ENCODE measurements around the gene ASMT. TPM values are rescaled to one million over a fixed set of nuclear protein-coding genes. Genes with fewer than 3 reads are reported as not detected.

The ASMT gene
- total RNA-seq, 1 donor from 2014 or later: not detected

DNA sequence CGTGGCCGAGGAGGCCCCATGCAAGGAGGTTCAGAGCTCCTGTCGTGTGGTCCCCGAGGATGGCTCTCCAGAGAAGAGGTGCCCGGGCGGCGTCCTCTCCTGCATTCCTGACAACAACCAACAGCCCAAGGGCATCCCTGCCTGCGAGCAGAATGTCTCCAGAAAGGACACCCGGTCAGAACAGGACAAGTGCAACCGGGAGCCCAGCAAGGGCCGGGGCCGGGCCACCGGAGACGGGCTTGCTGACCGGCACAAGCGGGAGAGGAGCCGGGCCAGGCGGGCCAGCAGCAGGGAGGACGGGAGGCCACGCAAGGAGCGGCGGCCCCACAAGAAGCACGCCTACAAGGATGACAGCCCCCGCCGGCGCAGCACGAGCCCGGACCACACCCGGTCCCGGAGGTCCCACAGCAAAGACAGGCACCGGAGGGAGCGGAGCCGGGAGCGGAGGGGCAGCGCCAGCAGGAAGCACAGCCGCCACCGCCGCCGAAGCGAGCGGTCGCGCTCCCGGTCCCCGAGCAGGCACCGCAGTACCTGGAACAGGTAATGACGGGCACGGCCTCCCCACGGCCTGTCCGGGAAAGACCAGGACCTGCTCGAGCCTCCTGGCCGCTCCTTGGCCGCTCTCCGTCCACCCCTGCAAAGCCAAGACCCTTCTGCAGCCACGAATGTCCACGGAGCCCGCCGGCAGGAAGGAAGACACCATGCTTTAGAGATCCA is 13.7 kb upstream of the ASMT start:
- H3K36me3 ChIP-seq (ENCODE audit: control insufficient read depth, insufficient read depth, low read length): no peaks in the 10 kb centered on the region
- no peak overlapping the region for H3K4me3 ChIP-seq (ENCODE audit: low read depth, low read length)
- no peaks in the 10 kb centered on the region for H3K27me3 ChIP-seq (ENCODE audit: control insufficient read depth, insufficient read depth, low read length)
- no peak for DNase-seq (ENCODE audit: low read depth)
- TF ChIP-seq, protein P1, sequence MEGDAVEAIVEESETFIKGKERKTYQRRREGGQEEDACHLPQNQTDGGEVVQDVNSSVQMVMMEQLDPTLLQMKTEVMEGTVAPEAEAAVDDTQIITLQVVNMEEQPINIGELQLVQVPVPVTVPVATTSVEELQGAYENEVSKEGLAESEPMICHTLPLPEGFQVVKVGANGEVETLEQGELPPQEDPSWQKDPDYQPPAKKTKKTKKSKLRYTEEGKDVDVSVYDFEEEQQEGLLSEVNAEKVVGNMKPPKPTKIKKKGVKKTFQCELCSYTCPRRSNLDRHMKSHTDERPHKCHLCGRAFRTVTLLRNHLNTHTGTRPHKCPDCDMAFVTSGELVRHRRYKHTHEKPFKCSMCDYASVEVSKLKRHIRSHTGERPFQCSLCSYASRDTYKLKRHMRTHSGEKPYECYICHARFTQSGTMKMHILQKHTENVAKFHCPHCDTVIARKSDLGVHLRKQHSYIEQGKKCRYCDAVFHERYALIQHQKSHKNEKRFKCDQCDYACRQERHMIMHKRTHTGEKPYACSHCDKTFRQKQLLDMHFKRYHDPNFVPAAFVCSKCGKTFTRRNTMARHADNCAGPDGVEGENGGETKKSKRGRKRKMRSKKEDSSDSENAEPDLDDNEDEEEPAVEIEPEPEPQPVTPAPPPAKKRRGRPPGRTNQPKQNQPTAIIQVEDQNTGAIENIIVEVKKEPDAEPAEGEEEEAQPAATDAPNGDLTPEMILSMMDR (IDR thresholded peaks at IDR 0.05; ENCODE audit: insufficient read depth, low read length, poor library complexity, severe bottlenecking): no peak

DNA sequence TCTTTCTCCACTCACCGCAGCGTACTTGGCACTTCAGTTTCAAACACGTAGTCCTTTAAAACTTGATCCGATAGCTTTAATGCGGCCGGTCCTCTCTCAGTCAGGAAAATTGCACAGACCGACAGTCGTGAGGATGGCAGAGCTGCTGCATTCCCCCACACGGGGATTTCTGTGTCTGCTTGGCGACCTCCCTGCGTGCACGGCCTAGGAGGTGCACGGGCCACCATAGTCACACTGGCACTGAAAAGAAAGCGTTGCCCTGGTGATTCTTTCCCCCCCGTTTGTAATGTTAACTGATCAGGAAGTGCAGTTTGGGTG is 13.1 kb upstream of the ASMT start:
- H3K4me3 ChIP-seq (ENCODE audit: low read depth, low read length): no peak overlapping the region

DNA sequence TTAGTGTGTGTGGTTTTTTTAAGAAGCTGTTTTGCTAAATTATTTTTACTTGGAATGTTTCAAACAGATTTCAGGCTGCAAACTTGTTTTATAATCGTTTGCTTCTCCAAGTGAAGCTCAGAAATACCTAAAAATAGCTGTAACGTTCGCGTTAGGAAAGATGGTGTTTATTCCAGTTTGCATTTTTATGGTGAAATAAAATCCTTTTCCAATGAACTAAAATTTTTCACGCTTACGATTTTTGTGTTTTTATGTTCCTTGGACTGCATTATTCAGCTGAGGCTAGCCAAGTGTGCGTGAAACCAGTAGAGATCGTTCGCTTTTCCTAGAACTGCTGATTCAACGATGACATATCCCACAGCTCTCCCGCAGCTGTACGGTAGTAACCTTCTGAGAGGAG is 12.6 kb upstream of the ASMT start:
- Histone ChIP-seq H3K4me3 (ENCODE audit: low read depth, low read length) (no peak overlapping the region), H3K36me3 (ENCODE audit: control insufficient read depth, insufficient read depth, low read length) (no peaks in the 10 kb centered on the region), H3K27me3 (ENCODE audit: control insufficient read depth, insufficient read depth, low read length) (no peaks in the 10 kb centered on the region)
- TF ChIP-seq, protein P1 (IDR thresholded peaks at IDR 0.05; ENCODE audit: insufficient read depth, low read length, poor library complexity, severe bottlenecking): no peak
- no peak for DNase-seq (ENCODE audit: low read depth)

More for the DNA sequence above, 13.1 kb upstream of the ASMT start:
- TF ChIP-seq, protein P1 (IDR thresholded peaks at IDR 0.05; ENCODE audit: insufficient read depth, low read length, poor library complexity, severe bottlenecking): no peak
- Histone ChIP-seq H3K36me3 (ENCODE audit: control insufficient read depth, insufficient read depth, low read length) (no peaks in the 10 kb centered on the region), H3K27me3 (ENCODE audit: control insufficient read depth, insufficient read depth, low read length) (no peaks in the 10 kb centered on the region)
- DNase-seq (ENCODE audit: low read depth): no peak

DNA sequence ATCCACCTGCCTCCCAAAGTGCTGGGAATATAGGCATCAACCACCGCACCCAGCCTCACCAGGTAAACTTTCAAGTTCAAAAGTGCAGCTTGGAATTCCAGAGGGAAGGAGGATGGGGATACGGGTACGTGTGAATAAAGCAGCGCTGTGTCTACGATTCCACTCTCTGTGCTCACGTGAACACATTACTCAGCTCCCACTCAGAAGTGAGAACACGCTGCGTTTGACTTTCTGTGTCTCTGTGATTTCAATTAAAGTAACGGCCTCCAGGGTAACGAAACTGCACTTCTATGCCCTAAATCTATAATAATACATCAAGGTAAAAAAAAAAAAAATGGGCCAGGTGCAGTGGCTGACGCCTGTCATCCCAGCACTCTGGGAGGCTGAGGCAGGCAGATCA is 8.4 kb upstream of the ASMT start:
- no peak overlapping the region for H3K4me3 ChIP-seq (ENCODE audit: low read depth, low read length)
- H3K27me3 ChIP-seq (ENCODE audit: control insufficient read depth, insufficient read depth, low read length): no peaks in the 10 kb centered on the region
- DNase-seq (ENCODE audit: low read depth): no peak
- H3K36me3 ChIP-seq (ENCODE audit: control insufficient read depth, insufficient read depth, low read length): no peaks in the 10 kb centered on the region
- TF ChIP-seq, protein P1 (IDR thresholded peaks at IDR 0.05; ENCODE audit: insufficient read depth, low read length, poor library complexity, severe bottlenecking): no peak

DNA sequence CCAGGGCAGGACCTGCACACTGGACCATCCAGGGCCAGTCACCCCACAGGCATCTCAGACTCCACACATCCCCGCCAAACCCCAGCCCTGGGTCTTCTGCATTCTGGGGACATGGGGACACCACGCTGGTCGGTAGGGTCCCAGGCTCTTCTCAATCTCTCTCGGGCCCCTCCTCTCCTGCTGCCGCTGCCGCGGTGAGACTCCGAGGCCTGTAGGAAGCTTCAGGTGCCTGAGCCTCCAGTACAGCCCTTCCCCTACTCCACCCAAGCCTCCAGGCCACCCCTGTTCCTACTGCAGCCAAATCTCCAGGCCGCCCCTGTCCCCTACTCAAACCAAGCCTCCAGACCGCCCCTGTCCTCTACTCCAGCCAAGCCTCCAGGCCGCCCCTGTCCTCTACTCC is 5.5 kb upstream of the ASMT start:
- Histone ChIP-seq H3K27me3 (ENCODE audit: control insufficient read depth, insufficient read depth, low read length) (no peaks in the 10 kb centered on the region), H3K36me3 (ENCODE audit: control insufficient read depth, insufficient read depth, low read length) (no peaks in the 10 kb centered on the region), H3K4me3 (ENCODE audit: low read depth, low read length) (no peak overlapping the region)

More for the DNA sequence above, 5.5 kb upstream of the ASMT start:
- DNase-seq (ENCODE audit: low read depth): no peak
- TF ChIP-seq, protein P1 (IDR thresholded peaks at IDR 0.05; ENCODE audit: insufficient read depth, low read length, poor library complexity, severe bottlenecking): no peak

Data from kidney epithelial cell (primary cell).